NCI-H2171 (cell line): Measurements from ENCODE around the gene TMIE.

Experiments
- DNase-seq: peaks from one replicate; lab custom pipeline; 2025; lab: John Stamatoyannopoulos, UW

The TMIE gene

GRCh38 chr3:46701181-46701939, at the start of gene TMIE:
TMIE (plus strand) TSS chr3:46701392; CDS start chr3:46701488, 96 bp downstream.
- no peak for DNase-seq

GRCh38 chr3:46655271-46655670, 45.9 kb upstream of the TMIE start:
- DNase-seq: no peak

- no peak for DNase-seq
These were observed 44.2 kb upstream of the TMIE start for GRCh38 chr3:46656778-46657556.

DNA sequence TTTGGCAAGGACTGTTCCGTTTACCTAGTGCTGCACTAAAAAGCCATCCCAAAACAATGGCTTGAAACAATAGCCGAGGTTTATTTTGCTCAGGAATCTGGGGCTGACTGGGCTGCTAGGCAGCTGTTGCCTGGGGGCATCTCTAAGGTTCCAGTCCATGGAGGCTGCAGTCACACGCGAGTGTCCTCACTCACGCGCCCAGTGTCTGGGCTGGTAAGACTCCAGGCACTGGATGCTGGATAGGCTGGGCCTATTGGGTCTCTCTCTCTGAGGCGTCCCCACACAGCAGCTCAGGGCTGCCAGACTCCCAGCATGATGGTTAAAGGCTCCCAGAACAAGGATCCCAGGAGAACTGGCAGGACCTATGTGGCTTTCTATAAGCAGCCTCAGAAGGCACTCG, 41.9 kb upstream of the TMIE start:
- no peak for DNase-seq

GRCh38 chr3:46660003-46660402, 41.2 kb upstream of the TMIE start:
- DNase-seq: no peak

DNA sequence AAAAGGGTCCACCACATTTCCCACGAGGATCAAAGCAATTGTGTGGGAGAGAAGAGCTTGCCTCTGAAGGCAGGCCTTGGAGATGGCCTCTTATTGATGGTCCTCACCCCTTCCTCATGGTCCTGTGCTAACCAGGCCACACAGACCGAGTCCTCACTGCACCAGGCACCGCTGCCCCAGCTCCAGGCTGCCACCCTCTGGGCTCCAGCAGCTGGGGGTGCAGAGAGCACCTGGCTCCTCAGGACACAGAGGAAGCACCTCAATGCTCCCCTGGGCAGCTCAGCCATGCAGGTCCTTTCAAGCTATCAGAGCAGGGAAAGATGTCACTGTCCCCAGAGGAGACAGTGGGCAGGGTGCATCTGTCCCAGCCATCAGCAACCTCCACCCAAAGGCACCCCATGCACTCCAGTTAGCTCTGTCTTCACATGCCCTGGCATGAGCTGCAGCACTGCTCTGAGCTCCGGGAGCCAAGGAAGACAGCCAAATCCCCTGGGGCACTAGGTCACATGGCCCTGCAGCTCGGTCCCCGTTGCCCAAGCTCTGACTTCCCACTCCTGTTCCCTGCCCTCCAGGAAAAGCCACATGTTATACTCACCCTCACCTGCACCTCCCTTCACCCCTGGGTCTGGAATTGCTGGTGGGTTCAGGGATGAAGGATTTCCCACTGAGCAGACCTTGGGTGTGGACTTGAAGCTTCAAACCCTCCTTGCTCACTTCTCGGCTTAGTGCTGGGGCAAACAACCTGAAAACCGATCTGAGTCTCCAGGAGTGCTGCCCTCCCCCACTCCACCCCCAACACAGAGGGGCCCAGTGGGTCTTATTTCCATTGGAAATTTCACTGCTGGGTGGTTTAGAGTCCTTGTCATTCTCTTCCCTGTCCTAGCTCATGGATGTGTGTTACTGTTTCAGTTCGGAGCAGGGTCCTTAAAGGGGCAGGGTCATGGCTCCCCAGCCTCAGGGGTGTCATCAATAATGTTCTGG, 40.4 kb upstream of the TMIE start:
- DNase-seq: peak; percentile 48

DNA sequence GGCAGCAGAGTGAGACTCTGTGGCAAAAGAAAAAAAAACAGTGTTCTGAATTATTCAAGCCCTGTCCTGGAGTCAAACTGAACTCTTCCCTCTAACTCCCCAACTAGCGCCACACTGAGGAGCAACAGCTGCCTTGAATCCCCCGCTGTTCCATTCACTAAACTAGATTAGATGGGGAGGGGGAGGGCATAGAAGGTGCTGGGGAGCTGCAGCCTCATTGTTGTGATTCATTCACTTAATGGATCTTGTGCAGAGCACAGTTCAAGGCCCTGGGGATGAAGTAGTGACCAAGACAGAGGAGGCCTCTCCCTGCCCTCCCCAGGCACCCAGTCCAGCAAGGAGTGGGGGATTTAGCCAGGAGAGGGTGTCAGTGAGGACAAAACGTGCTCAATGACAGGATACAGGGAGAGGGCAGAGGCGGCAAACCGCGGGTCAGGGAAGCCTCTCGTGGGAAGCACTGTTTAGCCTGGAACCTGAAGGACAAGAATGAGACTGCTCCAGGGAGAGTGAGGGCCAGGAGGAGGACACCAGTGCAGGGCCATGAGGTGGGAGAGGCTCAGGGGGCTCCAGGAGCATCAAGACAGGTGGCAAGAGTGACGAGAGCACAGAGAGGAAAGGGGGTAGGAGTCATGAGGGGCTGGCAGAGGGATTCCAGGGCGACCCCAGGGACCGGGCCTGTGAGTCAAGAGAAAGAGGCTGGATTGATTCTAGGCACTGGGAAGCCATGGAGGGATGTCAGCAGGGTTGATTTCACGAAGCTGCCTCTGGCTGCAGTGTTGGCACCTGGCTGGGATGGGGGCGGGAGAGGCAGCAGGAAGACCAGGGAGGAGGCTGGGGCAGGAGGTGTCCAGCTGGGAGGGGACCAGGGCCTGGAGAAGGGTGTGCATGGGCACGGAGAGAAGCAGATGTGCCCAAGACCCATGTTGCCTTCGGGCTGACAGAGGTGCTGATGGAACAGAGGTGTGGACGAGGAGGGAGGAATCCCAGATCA, 39.1 kb upstream of the TMIE start:
- DNase-seq: no peak

DNA sequence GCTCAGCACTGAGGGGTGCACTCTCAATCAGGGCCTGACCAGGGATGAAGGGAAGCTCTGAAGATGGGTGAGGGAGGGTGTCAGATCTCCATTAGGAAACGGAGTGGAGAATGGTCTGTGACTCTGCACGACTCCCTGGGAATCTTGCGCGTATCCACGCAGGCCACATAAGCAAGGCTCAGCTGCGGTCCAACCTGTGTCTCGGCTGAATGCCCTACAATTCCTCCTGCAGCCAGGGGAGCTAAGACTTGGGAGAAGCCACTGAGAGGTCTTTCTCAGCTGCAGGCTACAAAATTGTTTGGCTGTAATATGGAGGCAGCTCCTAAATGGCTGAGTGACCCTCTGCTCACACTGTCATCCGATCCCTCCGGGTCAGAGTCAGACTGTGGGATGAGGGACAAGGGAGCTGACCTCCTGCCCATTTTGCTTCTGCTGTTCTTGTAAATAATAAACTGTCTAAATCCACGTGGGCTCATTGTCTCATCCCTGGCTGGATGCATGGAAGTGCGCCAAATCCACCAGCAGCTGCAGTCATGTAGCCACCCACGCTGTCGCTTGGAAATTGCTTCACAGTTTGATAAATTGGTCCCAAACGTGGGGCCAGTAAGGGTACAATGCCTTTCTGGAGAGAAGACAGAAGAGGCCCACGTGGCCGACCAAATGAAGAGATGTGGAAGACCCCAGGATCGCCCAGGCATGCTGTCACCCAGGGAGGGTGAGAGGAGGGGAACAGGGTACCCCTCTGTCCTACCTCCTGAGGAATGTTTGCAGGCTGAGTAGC, 38.2 kb upstream of the TMIE start:
- no peak for DNase-seq

GRCh38 chr3:46663591-46664135, 37.5 kb upstream of the TMIE start:
- no peak for DNase-seq

DNA sequence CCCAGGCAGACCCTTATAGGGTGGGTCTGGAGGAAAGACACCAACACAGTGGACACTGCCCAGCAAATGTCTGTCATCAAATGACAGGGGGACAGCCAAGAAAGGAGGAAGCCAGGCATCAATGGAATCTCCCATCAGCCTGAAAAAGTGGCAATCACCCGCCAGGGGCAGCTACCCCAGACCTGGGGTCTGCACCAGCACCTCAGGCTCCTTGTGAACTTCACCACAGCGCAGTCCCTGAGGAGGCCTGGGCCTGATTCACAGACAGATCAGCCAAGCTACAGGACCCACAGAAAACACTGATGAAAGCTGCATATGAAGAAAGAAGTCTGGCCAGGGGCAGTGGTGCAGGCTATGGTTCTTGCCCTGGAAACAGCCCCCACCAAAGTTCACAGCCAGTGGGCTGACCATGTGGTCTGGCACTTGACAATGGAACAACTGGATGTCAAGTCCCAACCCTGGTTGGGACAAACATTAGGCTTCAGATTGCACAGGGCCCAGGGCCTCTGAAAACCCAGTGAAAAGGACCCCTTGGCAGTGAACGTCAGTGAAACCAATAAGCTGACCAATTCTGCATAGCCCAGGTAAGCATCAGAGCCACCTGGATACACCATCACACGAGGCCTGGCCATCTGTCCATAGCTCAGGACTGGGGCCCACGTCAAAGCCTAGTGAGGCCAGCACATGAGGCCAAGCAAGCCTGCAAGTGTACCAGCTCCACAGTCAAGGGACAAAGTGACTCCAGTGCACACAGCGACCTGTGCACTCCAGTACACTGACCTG, 36.8 kb upstream of the TMIE start:
- no peak for DNase-seq

DNA sequence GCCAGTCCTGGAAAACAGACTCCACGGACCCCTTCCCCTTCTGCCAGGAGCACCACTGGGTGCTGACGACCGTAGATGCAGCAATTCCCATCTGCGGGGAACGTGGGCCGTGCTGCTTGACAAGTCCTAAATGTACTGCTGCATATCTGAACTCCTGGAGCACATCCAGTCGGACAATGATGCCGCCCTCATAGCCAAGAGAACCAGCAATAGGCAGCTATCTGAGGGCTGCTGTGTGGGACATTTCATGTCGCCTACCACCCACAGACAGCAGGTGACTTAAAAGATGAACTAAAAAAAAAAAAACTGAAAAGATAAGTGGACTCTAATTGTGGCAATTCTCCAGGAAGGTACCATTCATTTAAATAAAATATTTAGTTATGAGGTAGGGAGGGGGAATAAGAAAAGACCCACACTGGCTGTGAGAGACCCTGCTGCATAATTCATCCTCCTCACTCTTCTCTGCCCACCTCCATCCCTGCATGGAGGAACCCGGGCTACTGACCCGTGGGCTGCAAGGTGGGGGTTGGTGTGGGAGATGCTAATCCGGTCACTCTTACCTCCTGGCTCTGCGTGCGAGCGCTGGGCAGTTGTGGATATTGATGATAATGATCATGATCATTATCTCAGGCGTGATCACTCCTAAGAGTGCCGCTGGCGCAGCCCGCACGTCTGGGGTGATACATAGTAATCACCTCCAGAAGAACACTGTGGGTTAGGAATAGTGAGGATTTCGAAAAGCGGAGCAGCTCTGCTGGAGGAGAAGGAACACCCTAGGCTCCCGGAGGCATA, 36.0 kb upstream of the TMIE start:
- DNase-seq: no peak

- no peak for DNase-seq
These were observed 35.3 kb upstream of the TMIE start for GRCh38 chr3:46665763-46666452.

DNA sequence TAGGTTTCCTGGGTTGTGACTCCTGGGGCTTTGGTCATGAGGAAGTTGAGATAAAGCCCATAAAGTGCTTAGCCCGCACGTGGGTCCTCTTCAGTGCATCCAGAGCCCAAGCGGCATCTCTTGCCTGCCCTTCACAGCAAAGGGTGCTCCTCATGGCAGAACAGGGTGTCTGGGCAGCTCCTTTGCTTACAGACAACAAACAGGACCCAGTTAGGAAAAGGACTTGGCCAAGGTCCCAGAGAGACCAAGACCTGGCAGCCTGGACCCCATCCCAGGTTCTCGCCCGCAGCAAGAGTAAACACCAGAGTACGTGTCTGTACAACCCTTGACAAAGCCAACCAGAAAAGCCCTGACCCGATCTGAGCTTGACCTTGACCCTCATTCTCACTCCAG, 34.7 kb upstream of the TMIE start:
- no peak for DNase-seq

GRCh38 chr3:46667061-46667621, 34.1 kb upstream of the TMIE start:
- DNase-seq: no peak

DNA sequence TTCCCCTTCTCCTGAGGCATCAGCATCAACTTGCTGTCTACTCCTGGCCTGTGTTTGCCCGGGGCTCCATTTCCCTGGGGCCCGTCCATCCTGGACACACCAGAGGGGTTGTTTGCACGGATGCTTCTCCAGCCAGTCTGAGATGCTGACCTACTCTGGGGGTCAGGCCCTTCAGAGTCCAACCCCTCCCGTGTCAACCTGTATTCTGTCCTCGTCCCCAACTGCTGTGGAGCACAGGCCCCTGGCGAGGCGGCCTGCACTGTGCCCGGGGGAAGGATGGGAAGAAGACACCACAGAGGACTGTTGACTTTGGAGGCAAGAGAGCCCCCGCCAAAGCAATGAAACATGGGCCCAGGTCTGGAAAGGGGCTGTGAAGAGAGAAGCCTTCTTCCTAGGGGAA, 33.5 kb upstream of the TMIE start:
- DNase-seq: no peak

GRCh38 chr3:46668116-46668515, 33.1 kb upstream of the TMIE start:
- no peak for DNase-seq

- no peak for DNase-seq
These were observed 32.6 kb upstream of the TMIE start for GRCh38 chr3:46668591-46668990.
